ENCODE measurements around the gene DNAJC8.

The DNAJC8 gene

DNA sequence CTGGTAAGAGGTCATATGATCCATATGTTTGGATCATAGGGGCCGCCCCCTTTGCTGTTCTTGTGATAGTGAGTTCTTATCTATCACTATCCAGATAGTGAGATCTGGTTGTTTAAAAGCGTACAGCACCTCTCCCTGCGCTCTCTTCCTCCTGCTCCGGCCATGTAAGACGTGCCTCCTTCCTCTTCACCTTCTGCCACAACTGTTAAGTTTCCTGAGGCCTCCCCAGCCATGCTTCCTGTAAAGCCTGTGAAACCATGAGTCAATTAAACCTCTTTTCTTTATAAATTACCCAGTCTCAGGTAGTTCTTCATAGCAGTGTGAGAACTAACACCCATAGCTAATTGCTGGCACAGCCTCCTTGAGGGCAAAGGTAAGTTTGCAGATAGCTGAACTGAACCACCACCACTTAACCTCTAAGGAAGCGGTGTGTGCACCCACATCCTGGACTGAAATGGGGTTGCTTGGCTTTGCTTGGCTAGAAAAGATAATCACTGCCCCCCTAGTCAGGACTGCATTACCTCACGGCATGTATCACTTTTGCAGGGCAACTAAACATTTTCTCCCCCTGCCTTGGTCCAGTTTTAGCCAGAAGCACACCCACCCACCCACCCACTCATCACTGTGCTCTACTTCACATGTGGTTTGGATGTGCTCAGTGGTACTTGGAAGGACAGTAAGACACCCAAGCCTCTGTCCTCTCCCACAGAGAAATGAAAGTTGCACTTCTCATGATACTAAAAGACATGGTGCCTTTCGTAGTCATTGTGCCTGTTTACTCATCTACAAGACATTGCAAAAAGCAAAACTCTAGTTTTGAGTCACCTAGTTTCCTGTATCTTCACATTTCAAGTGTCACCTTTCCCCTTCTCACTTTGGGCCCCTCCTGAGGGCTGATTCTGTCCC lies 33.2 kb downstream of the DNAJC8 start:
- no peak for DNase-seq

DNA sequence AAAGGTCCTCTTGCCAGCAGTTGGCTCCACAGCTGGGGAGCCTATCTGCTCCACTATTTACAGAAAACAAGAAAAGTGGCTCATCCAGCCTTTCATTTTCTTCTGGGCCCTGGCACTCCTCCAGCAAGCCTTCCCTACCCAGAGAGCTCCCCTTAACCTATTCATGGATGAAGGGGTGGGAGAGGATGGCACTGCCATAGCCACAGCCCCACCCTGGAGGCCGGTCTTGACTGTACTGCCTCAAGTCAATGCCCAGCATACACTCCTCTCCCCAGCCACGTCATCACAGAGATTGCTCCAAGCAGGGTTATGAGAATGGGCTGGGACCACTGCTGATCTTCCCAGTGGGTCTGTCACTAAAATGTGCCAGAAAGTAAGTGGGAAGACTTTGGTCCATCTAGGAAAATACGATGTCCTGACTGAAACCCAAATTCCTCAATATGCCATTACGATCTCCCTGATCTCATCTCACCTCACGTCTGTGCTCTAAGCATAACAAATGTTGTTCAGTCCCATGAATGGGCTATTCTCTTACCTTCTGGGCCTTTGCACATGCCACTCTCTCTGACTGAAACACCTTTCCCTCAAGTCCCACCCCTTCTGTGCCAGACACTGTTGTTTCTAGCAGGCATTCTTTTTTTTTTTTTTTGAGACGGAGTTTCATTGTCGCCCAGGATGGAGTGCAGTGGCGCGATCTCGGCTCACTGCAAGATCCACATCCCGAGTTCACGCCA lies 35.0 kb downstream of the DNAJC8 start:
- DNase-seq, result no peak

DNA sequence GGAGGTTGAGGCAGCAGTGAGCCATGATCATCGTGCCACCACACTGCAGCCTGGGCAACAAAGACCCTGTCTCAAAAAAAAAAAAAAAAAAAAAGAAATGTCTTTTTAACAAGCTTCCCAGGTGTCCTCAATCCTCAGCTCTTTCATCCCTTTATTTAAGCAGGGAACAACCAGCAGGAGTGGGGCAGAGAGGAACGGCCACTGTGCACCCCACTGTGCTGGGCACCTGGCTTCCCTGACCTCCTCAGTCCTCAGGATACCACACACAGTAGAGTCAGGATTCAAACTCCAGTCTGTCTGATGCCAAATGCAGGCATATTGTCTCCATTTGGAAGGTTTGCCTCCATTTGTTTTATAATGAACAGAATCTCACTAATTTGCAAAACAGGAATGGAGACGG lies 36.5 kb downstream of the DNAJC8 start:
- DNase-seq, result no peak

DNA sequence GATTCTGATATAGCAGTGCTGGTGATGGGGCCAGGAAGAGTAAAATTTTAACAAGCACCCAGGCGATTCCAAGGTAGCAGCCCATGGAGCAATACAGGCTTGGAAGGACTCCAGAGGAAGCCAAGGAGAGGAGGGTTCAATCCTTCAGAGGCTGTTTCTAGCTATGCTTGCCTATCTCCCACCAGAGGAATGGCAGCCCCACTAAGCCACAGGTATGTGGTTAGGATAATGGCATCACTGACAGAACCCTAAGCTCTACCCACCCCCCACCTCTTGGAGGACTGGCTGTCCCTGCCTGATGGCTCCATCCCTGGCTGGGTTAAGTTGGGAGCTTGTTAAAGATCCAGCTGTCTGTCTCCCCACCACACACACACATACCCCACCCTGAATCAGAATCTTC lies 37.0 kb downstream of the DNAJC8 start:
- DNase-seq, result no peak

DNA sequence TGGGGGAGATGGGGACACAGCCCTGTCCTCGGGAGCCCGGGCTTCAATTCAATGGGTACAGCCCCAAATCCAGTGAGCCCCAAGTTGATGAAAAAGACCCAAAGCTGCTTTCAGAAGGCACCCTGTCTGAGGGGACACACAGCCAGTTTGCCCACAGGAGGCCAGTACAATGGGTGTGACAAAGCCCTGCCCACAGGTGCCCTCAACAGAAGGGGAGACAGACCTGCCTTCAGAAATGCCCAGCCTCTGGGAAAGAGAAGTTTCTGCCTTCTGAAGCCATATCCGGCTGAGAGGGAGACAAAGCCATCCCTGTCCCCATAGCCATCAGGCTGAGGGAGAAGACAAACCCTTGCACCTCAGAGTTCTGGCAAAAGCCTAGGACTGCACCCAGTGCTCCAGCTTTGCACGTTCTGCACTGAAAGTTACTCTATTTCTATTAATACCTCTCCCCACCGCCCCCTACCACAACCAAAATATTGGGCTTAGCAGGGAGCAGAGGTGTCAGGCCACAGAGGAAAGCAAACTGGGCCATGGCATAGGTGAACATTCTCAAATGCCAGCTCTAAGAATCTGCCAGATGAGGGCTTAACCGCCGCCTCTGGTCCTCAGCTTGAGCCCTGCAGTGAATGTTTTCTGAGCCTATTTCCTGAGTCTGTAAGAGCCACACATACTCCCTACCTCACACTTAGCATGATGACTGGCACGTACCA lies 38.3 kb downstream of the DNAJC8 start:
- DNase-seq, result no peak

DNA sequence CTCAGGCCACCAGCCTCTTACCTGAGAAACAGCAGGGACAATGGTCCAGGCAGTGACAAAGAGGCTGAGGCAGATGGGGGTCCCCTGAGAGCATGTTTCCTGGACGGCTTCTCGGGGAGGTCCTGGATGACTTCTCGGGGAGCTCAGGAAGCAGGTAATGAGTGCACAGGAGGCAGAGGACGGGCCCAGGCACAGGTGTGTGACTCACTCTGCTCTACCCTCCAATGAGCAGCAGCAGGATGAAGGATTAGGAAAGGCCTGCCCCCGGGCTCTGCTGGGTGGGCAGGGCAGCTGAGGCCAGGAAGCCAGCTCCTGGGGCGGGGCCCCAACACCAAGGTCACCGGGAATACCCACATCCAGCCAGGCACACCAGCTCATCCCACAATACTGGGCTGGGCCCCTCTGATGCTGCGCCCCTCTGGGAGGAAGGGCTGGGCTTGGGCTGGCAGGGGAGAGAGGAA lies 39.1 kb downstream of the DNAJC8 start:
- no peak for DNase-seq

DNA sequence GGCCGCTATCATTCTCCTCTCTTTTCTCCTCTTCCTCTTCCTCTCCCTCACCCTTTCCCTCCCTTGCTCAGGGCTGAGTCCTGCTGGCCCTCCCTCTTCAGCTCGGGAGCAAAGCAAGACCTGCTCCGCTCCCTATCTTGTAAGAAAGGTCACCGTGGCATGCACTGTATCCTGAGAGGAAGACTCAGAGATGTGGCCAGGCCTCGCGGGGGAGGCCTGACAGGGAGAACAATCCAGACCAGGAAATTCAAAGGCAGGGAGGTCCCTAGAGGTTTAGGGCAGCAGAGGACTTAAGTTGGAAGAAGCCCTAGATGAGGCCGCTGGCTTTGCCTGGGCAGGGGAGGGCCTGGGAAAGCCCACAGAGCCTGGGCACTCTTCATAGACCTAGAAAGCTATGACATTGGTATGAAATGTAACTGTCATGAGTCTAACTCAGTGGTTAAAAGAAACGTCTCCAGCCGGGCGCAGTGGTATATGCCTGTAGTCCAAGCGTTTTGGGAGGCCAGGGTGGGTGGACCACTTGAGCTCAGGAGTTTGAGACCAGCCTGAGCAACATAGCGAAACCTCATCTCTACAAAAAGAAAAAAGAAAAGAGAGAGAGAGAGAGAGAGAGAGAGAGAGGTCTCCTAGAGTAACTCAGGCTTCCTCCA lies 41.7 kb downstream of the DNAJC8 start:
- no peak for DNase-seq

DNA sequence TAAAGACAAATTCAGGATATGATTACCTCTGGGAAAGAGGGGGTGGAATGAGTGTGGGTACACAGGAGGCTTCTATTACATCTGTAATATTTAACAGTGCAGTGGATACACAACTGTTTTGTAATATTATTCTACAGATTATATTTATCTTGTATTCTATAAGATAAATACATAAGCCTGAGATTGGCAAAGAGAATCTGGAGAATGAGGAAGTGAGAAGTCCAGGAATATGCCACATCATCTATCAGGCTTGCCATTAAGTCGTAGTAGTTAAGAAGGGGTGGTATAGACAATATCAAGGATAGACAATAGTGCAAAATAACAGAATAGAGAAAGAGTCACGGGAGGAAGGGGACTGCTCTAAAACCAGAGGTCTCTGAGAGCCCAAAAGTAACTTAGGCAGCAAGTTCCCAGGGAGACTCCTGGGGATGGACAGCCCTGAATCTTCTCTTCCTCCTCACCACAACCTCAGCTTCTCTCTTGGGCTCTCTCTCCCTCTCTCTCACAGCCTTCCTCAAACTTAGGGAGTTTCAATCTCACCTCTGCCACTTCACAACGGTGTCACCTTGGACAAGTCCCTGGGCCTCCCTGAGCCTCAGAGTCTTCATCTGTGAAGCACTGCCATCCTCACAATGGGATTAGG lies 42.4 kb downstream of the DNAJC8 start:
- no peak for DNase-seq

DNA sequence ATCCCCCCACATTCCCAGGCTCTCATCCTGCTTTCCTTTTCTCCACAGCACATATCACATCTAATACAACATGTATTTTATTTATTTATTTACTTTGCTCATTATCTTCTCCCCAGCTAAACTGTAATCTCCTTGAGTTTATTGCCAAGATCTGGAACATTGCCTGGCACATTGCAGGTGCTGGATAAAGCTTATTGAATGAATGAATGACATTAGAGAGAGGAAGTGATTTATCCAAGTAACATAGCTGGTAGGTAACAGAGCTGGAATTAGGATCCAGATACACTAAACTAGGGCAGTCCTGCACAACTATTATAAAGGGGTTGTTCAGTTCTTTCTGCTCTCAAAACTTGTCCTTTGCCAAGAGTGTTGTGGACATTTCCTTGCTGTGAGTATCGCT lies 47.8 kb downstream of the DNAJC8 start:
- DNase-seq, result no peak

DNA sequence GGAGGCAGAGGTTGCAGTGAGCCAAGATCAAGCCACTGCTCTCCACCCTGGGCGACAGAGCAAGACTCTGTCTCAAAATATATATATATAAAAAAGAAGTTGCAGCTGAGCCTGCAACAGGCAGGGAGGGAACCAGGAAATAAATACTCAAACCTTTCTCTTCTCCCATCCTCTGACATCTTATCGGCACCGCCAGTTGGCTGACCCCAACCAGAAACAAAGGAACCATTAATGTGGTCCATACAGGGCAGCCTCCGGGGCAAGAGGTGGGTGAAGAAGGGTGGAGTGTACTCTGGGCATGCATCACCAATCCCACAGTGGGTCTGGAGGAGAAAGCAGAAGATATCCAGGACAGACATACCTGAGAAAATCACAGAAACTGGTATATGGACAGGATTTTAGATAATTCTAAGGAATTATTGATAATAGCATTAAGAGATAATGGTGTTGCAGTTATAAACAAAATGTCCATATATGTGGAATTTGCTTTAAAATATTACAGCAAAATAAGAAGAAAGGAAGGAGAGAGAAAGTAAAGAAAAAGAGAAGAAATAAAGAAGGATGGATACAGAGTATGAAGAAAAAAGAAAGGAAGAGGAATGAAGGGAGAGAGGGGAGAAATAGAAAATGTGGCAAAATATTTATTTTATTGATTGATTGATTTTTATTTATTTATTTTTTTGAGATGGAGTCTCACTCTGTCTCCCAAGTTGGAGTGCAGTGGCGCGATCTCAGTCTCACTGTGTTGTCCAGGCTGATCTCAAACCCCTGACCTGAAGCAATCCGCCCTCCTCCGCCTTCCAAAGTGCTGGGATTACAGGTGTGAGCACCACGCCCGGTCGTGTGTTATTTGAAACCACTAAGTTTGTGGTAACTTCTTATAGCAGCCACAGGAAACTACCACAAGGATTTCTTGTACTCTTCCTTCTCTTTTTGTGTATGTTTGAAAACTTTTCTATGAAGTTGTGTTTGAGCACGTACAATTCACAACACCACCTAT lies 52.2 kb downstream of the DNAJC8 start:
- no peak for DNase-seq

DNA sequence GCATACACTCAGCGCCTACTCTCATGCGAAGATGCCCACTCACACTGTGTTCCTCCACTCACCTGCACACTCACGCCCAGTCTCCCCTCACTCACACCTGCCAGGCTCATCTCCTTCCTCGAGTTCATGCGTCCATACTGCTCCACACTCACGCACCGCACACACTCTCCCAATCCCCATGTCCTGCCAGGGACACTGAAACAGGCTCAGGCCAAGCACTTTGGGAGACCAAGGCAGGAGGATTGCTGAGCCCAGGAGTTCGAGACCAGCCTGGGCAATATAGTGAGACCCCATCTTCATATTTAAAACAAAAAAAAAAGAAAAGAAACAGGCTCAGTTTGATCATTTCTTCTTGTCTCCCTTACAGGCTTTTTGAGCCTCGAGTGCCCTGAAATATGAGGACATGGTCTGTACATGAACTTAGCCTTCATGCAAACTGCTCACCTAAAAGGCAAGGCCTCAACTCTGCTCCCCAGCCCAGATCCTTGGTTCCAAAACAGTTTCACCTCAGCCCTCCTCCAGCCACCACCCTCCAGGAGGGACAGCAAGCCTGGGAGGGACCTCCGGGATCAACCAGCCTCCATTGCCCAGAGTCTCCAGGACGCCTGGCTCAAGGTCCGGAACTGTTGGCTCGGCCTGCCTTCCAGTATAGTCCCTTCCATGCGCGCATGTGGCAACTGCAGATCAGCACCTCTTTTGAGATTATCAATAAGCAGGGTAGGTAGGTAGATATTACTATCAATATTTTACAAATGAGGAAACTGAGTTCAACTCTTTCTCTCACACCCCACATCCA lies 53.9 kb downstream of the DNAJC8 start:
- no peak for DNase-seq

DNA sequence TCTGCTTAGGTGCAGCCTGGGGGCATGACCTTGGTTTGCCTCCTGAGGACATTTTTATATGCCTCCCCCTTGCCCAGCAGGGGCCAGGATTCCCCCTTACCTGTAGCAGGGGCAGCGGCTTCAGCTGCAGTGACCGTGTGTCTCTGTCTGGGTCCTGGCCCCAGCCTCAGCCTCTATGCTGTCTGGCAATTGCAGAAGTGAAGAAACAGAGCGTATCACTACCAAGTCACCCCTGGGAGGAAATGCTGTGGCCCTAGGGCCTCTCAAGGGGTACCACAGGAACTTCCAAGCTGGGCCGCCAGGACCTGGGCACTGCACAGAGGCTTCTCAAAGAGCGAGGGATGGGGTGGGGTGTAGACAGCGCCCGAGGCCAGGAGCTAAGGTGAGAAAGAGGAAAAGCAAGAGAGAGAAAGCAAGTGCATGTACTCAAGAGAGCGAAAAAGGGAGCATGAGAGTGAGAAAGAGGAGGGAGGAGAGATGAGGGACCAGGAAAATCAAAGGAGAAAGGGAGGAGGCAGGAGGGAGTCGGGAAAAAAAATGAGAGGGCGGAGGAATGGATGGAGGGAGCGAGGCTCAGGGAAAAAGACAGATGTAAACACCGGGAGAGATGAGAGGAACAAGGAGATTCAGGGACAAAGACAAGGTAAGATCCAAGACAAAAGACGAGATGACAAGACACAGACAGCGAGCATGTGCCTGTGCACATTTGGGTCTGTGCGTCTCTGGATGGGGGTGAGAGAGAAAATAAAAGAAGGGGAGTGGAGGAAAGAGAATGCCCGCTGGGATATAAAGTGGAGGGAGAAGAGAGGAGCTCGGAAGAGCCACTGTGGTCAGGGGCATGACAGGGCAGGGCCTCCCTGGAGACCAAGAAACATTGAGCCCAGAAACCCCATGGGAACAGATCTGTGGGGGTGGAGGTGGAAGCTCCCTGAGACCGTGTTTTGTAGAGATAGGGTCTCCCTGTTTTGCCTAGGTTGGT lies 56.0 kb downstream of the DNAJC8 start, which contains the start of gene PTAFR:
PTAFR (minus strand) TSS at position 199 of the 979 bp plus-strand sequence. CDS start 25,669 bp downstream, outside the sequence.
- no peak for DNase-seq

DNA sequence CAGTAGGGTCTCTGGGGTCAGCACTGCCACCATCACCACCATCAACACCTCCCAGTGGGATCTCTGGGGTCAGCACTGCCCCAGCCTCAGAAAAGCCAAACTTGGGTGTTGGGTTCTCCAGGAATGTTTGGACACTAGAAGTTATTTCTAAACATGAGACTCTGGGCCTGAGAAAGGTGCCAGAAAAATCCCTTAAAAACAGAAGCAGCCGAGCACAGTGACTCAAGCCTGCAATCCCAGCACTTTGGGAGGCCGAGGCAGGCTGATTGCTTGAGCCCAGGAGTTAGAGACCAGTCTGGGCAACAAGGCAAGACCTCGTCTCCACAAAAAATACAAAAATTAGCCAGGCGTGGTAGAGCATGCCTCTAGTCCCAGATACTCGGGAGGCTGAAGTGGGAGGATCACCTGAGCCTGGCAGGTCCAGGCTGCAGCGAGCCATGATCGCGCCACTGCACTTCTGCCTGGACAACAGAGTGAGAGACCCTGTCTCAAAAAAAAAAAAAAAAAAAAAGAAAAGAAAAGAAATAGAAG lies 56.8 kb downstream of the DNAJC8 start:
- DNase-seq, result no peak

DNA sequence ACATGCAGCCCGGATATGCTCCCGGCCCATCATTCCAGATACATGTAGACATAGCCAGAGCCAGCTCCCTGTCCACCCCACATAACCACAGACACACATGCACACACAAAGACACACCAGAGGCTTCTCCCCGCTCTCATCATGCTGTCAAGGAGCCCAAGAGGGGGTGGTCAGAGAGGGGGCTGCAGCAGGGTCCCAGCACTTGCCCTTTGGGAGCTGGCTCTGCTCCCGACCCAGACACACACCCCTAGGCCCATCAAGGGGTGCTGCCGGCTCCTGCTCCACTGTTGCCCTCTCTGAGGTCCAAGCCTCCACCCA lies 58.9 kb downstream of the DNAJC8 start:
- no peak for DNase-seq

DNA sequence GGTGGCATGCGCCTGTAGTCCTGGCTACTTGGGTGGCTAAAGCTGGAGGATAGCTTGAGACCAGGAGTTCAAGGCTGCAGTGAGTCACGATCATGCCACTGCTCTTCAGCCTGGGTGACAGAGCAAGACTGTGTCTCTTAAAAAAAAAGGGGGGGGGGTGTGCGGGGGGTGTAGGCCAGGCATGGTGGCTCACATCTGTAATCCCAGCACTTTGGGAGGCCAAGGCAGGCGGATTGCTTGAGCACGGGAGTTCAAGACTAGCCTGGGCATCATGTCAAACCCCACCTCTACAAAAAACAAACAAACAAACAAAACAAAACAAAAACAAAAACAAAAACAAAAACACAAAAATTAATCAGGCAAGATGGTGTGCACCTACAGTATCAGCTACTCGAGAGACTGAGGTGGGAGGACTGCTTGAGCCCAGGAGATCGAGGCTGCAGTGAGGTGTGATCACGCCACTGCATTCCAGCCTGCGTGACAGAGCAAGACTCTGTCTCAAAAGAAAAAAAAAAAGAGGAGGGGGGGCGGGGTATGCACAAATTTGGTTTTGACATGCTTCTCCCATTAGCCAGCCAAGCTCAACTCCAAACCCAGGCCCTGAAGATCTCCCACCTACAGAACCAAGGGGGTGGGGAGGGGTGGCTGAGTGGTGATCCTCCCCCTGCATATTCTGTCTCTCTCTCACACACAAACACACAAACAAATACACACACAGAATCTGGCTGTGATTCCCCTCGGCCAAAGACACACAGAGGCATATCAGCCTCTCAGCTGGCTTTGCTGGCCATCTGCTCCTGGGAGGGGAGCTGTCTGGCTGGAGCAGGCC lies 59.5 kb downstream of the DNAJC8 start:
- DNase-seq, result no peak

DNA sequence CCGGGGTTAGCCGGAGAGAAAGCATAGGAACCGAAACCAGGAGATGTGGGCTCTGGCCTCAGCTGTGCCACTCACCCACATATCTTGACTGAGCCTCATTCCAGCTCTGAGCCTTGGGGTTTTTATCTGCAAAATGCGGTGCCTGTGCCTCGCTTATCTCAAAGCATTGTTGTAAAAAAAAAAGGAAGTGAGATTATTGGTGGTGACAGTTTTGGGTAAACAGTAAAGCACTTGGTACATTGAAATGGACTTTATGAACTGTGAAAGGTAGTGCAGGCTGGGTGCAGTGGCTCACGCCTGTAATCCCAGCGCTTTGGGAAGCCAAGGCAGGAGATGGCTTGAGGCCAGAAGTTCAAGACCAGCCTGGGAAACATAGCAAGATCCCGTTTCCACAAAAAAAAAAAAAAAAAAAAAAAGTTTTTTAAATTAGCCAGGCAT lies 60.1 kb downstream of the DNAJC8 start:
- DNase-seq, result no peak

DNA sequence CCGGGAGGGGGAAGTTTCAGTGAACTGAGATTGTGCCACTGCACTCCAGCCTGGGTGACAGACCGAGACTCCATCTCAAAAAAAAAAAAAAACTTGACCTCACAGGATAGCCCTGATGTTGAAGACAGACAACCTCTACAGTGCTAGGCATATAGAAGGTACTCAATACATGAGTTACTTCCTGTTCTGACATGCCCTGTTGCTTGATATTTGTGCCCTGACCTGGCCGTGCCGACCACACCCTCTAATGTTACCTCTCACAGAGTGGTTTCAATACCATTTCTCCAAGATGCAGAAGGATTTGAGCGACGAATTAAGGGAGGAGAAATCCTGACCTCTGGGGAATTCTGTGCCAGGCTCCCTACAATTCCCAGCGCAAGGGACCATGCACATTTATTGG lies 61.6 kb downstream of the DNAJC8 start:
- DNase-seq, result no peak

Data from NCI-H2171 (cell line).